ENCODE data around the gene TJP2. TPM values are rescaled to one million over a fixed set of nuclear protein-coding genes. Genes with fewer than 3 reads are reported as not detected.

Gene TJP2
- total and polyA plus RNA-seq, 2 of the 4 experiments (the other 2 are of a cell fraction), result 38.3 to 49.3 TPM

GRCh38 chr9:69190863-69191181, 16.7 kb downstream of the TJP2 start:
- DNase-seq, result no peak
- no peak overlapping the region for H3K4me2 ChIP-seq (ENCODE audit: low read depth, low read length)
- ChIA-PET CTCF (interaction anchor here (7.4 kb wide), 1 partner anchor 136 kb away, joined by 47 read pairs; no protein-coding TSS in a partner anchor), POLR2A (ENCODE audit: unreplicated experiment) (no interaction called here)
- in situ Hi-C loops (cut with MboI; ENCODE audit: low sequenced_read_pairs) (no loop called here), intact Hi-C loops (cut with micrococcal nuclease) (loop anchor here (5.0 kb wide), 1 partner anchor 154 kb away; the partner anchor contains the start of gene FXN), dilution Hi-C loops (cut with HindIII; ENCODE audit: low sequenced_read_pairs, unreplicated experiment) (no loop called here)
- H2BK5ac ChIP-seq (ENCODE audit: low read depth, low read length, poor library complexity, severe bottlenecking), result no peak overlapping the region
- no peak overlapping the region for H3K56ac ChIP-seq (ENCODE audit: extremely low read depth, insufficient read depth, low read length)
- H3K79me1 ChIP-seq (ENCODE audit: low read depth in 1 of 2, low read length in 2 of 2), result peaks cover 42 to 60% of the 10 kb centered on the region in 2 experiments
- no peak overlapping the region for H2BK20ac ChIP-seq (ENCODE audit: low read depth, low read length)
- no peak overlapping the region for H2AK9ac ChIP-seq (replicated peaks; ENCODE audit: low read depth, low read length, poor library complexity)
- no peak overlapping the region for H2AK5ac ChIP-seq (ENCODE audit: low read depth, low read length)
- TF ChIP-seq FOS (IDR thresholded peaks at IDR 0.05; ENCODE audit: low read depth, low read length), result no peak
- no peak for TF ChIP-seq SMC3 (IDR thresholded peaks at IDR 0.05; ENCODE audit: low read depth, low read length)
- no peak for TF ChIP-seq MAFK (IDR thresholded peaks at IDR 0.05; ENCODE audit: low read depth, low read length)
- TF ChIP-seq CTCF (conservative IDR thresholded peaks at IDR 0.05; ENCODE audit: low read depth, low read length), result no peak
- TF ChIP-seq ELK1 (IDR thresholded peaks at IDR 0.05; ENCODE audit: borderline replicate concordance, low read depth, low read length), result no peak
- H3K27me3 ChIP-seq (ENCODE audit: control insufficient read depth, insufficient read depth, low read length), result no peaks in the 10 kb centered on the region
- H2BK120ac ChIP-seq (ENCODE audit: low read depth, low read length), result 0 out of 2 replicates have a peak overlapping the region, but pooled peaks have one; percentile 1
- H3K9me3 ChIP-seq (ENCODE audit: control insufficient read depth, insufficient read depth, low read length), result no peaks in the 10 kb centered on the region
- H4K91ac ChIP-seq (ENCODE audit: insufficient read depth, low read depth, low read length), result no peak overlapping the region
- H2BK15ac ChIP-seq (ENCODE audit: low read depth, low read length), result no peak overlapping the region
- peaks cover 17% of the 10 kb centered on the region; the same call in 1 of the 2 replicates for H4K20me1 ChIP-seq (ENCODE audit: insufficient read depth, low read length)
- BruUV-seq (replicated peaks), result no TSS peak
- no peak overlapping the region for H3K18ac ChIP-seq (ENCODE audit: low read depth, low read length)
- H4K8ac ChIP-seq (ENCODE audit: low read depth in 2 of 2, low read length in 2 of 2), result no peak overlapping the region
- H3K9me1 ChIP-seq (ENCODE audit: insufficient read depth, low read length), result peaks cover 7% of the 10 kb centered on the region
- H3K27ac ChIP-seq (ENCODE audit: insufficient read depth, low read length), result no peak overlapping the region
- H3K36me3 ChIP-seq (ENCODE audit: control insufficient read depth, insufficient read depth, low read length), result no peaks in the 10 kb centered on the region
- no peak overlapping the region for H2AFZ ChIP-seq (replicated peaks; ENCODE audit: low read length, poor library complexity)
- H3K4ac ChIP-seq (ENCODE audit: low read depth, low read length), result no peak overlapping the region
- H3K9ac ChIP-seq (ENCODE audit: low read depth, low read length), result no peak overlapping the region
- H3K4me3 ChIP-seq (ENCODE audit: insufficient read depth, low read depth, low read length), result no peak overlapping the region
- WGBS, 2 experiments (ENCODE audit: extremely low coverage in 2 of 2, insufficient read length in 1 of 2), result 20% methylated on average over 1 of the region's 1 CpG; no CpG with 5 or more reads in 1 of the 2 experiments
- H3K23ac ChIP-seq (ENCODE audit: low read depth, low read length), result no peak overlapping the region
- no peak overlapping the region; the same call in 1 of the 2 replicates for H3K14ac ChIP-seq (replicated peaks; ENCODE audit: low read depth, low read length)
- no peak for ATAC-seq (ENCODE audit: low read depth)
- peaks cover 14% of the 10 kb centered on the region for H3K4me1 ChIP-seq (ENCODE audit: control insufficient read depth, insufficient read depth, low read length)
- H4K5ac ChIP-seq (ENCODE audit: low read depth, low read length), result no peak overlapping the region
